ENCODE data around the gene CNNM3.

GRCh38 chr2:96795076-96795475 lies 21.0 kb upstream of the CNNM3 start:
- TF ChIP-seq POLR2A (IDR thresholded peaks at IDR 0.05), result no peak
- TF ChIP-seq, protein P1, sequence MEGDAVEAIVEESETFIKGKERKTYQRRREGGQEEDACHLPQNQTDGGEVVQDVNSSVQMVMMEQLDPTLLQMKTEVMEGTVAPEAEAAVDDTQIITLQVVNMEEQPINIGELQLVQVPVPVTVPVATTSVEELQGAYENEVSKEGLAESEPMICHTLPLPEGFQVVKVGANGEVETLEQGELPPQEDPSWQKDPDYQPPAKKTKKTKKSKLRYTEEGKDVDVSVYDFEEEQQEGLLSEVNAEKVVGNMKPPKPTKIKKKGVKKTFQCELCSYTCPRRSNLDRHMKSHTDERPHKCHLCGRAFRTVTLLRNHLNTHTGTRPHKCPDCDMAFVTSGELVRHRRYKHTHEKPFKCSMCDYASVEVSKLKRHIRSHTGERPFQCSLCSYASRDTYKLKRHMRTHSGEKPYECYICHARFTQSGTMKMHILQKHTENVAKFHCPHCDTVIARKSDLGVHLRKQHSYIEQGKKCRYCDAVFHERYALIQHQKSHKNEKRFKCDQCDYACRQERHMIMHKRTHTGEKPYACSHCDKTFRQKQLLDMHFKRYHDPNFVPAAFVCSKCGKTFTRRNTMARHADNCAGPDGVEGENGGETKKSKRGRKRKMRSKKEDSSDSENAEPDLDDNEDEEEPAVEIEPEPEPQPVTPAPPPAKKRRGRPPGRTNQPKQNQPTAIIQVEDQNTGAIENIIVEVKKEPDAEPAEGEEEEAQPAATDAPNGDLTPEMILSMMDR (IDR thresholded peaks at IDR 0.05), result no peak
